Uterus (tissue), 2 donors: ENCODE measurements around the gene ASIC3.
"Not testable (repeated sequence)": the region's sequence is repeated elsewhere in the genome, so short reads cannot be mapped to it uniquely, and the experiment has no call there.

Experiments
- POLR2A ChIP-seq, 2 donors: fragments of 450-650 bp; IDR thresholded peaks; one replicate each; pipeline ENCODE4 v1.6.1; 2016; ENCODE audit warnings: antibody characterized with exemption in 2 of 2, mild to moderate bottlenecking in 1 of 2, moderate library complexity in 1 of 2
- TF ChIP-seq, protein P1 (sequence below), 4 experiments: fragments of 200-600 bp in 2 of 4; fragments of 450-650 bp in 2 of 4; sonication (generic) in 2 of 4; IDR thresholded peaks; one replicate each; pipeline ENCODE4 v1.5.1; 2016 to 2019; ENCODE audit warnings: antibody characterized with exemption in 4 of 4, mild to moderate bottlenecking in 2 of 4, moderate library complexity in 1 of 4

DNA sequence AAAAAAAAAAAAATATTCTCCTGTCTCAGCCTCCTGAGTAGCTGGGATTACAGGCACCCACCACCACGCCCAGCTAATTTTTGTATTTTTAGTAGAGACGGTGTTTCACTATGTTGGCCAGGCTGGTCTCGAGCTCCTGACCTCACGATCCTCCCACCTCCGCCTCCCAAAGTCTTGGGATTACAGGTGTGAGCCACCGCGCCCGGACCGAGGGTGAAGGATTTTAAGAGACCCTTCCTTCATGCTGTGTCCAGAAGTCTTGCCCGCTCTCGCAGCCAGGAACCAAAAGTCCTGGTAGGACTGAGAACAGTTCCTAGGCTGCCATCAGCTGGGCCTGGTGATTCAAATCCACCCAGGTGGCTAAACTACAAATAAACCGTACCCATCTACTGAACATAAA, 36.7 kb upstream of the ASIC3 start:
- TF ChIP-seq, protein P1, sequence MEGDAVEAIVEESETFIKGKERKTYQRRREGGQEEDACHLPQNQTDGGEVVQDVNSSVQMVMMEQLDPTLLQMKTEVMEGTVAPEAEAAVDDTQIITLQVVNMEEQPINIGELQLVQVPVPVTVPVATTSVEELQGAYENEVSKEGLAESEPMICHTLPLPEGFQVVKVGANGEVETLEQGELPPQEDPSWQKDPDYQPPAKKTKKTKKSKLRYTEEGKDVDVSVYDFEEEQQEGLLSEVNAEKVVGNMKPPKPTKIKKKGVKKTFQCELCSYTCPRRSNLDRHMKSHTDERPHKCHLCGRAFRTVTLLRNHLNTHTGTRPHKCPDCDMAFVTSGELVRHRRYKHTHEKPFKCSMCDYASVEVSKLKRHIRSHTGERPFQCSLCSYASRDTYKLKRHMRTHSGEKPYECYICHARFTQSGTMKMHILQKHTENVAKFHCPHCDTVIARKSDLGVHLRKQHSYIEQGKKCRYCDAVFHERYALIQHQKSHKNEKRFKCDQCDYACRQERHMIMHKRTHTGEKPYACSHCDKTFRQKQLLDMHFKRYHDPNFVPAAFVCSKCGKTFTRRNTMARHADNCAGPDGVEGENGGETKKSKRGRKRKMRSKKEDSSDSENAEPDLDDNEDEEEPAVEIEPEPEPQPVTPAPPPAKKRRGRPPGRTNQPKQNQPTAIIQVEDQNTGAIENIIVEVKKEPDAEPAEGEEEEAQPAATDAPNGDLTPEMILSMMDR (IDR thresholded peaks at IDR 0.05), result not testable (repeated sequence)
- not testable (repeated sequence) for TF ChIP-seq POLR2A (IDR thresholded peaks at IDR 0.05)
